HepG2 (cell line): ENCODE results near the gene CALY. TPM values are rescaled to one million over a fixed set of nuclear protein-coding genes. Genes with fewer than 3 reads are reported as not detected.
A peak's percentile ranks its signal among the peaks of the same experiment; 100 is the strongest.

Experiments
- CBX5 ChIP-seq: sonication (generic); formaldehyde crosslinking; IDR thresholded peaks from 2 replicates; pipeline ENCODE4 v1.4.0; 2020; ENCODE audit warnings: missing genetic modification reagents, borderline replicate concordance
- CCAR2 ChIP-seq: fragments of 200-400 bp; formaldehyde crosslinking; optimal IDR thresholded peaks from 2 replicates; pipeline ENCODE3; 2018; ENCODE audit warnings: low read depth, mild to moderate bottlenecking, low read length, moderate library complexity
- MXD1 ChIP-seq: sonication (generic); formaldehyde crosslinking; IDR thresholded peaks from 2 replicates; pipeline ENCODE4 v1.4.0; 2020; ENCODE audit warnings: mild to moderate bottlenecking, missing genetic modification reagents
- MXI1 ChIP-seq: IDR thresholded peaks from 3 replicates; pipeline ENCODE4 v1.6.1; 2012; ENCODE audit warnings: low read depth, low read length, inconsistent platforms, borderline replicate concordance
- SAP130 ChIP-seq: IDR thresholded peaks from 2 replicates; pipeline ENCODE4 v1.6.1; 2016; ENCODE audit warnings: low read depth
- TBX3 ChIP-seq: fragments of 450-650 bp; IDR thresholded peaks from 2 replicates; pipeline ENCODE4 v1.6.1; 2017; ENCODE audit warnings: antibody characterized with exemption, mild to moderate bottlenecking, inconsistent platforms, borderline replicate concordance
- THYN1 ChIP-seq: sonication (generic); formaldehyde crosslinking; IDR thresholded peaks from 2 replicates; pipeline ENCODE4 v1.8.1; 2023; ENCODE audit warnings: low read depth, mild to moderate bottlenecking, moderate library complexity, missing genetic modification reagents, borderline replicate concordance
- ZBTB40 ChIP-seq, 2 experiments: fragments of 450-650 bp in 1 of 2; sonication (generic) in 1 of 2; formaldehyde crosslinking in 1 of 2; IDR thresholded peaks; 2 replicates each; pipeline versions ENCODE4 v1.6.1 to v1.8.0; 2016 to 2022; ENCODE audit warnings: antibody characterized with exemption in 1 of 2, mild to moderate bottlenecking in 1 of 2, missing genetic modification reagents in 1 of 2
- ZFX ChIP-seq: sonication (generic); formaldehyde crosslinking; IDR thresholded peaks from 2 replicates; pipeline ENCODE4 v1.4.0; 2020; ENCODE audit warnings: mild to moderate bottlenecking, low read depth, missing genetic modification reagents, moderate library complexity
- ZMYM3 ChIP-seq: sonication (generic); formaldehyde crosslinking; IDR thresholded peaks from 2 replicates; pipeline ENCODE4 v1.5.1; 2020; ENCODE audit warnings: mild to moderate bottlenecking, missing genetic modification reagents
- ZNF121 ChIP-seq: sonication (generic); formaldehyde crosslinking; IDR thresholded peaks from 2 replicates; pipeline ENCODE4 v1.5.0; 2020; ENCODE audit warnings: mild to moderate bottlenecking, missing genetic modification reagents
- ZNF589 ChIP-seq: sonication (generic); formaldehyde crosslinking; conservative IDR thresholded peaks from 2 replicates; pipeline ENCODE4 v1.8.0; 2022; ENCODE audit warnings: mild to moderate bottlenecking, moderate library complexity, missing genetic modification reagents
- ZNF598 ChIP-seq: sonication (generic); formaldehyde crosslinking; IDR thresholded peaks from 2 replicates; pipeline ENCODE4 v1.5.1; 2020; ENCODE audit warnings: mild to moderate bottlenecking, missing genetic modification reagents, borderline replicate concordance
- ZNF687 ChIP-seq: sonication (generic); formaldehyde crosslinking; IDR thresholded peaks from 2 replicates; pipeline ENCODE4 v1.5.1; 2020; ENCODE audit warnings: mild to moderate bottlenecking, missing genetic modification reagents, moderate library complexity
- ZNF737 ChIP-seq: sonication (generic); formaldehyde crosslinking; IDR thresholded peaks from 2 replicates; pipeline ENCODE4 v1.5.0; 2020; ENCODE audit warnings: missing genetic modification reagents, mild to moderate bottlenecking, borderline replicate concordance
- polyA plus RNA-seq, 8 experiments: library from polyadenylated mRNA; depleted of rRNA in 3 of 8; stranded (reverse) in 7 of 8; unstranded in 1 of 8; fragments of >200 nt; fragmentation: Illumina TruSeq in 4 of 8; extraction: Trizol in 4 of 8; gene quantifications; 2 replicates each; pipeline versions ENCODE4 v1.2.1 to v1.2.3, GENCODE V29; 2011 to 2016; ENCODE audit warnings: low read depth in 4 of 8, missing spikeins in 1 of 8, mixed read lengths in 1 of 8; ENCODE audit not compliant: insufficient read depth in 1 of 8
- total RNA-seq, 5 experiments: library from RNA; depleted of rRNA; stranded (reverse); fragments of >200 nt; fragmentation: Illumina TruSeq; extraction: Trizol; gene quantifications; 2 replicates each; pipeline ENCODE4 v1.2.3, GENCODE V29; 2016; ENCODE audit warnings: low read depth in 1 of 5

The CALY gene
- total and polyA plus RNA-seq, 2 of the 13 experiments (the other 11 are each of a cell fraction or from before 2014, with no cell fraction given): 0.08 TPM; not detected in 1

- TF ChIP-seq ZNF687 (CRISPR knock-in tag) (peak; percentile 16; the same call in 1 of the 2 replicates), CBX5 (CRISPR knock-in tag) (0 out of 2 replicates have a peak, but pooled peaks have one; percentile 20), ZNF737 (CRISPR knock-in tag) (no peak), ZNF598 (CRISPR knock-in tag) (no peak), ZFX (CRISPR knock-in tag) (peak; percentile 32; the same call in 1 of the 2 replicates), SAP130 (CRISPR knock-in tag) (peak; percentile 28), CCAR2 (no peak), MXD1 (CRISPR knock-in tag) (no peak), ZMYM3 (no peak), ZBTB40 (IDR thresholded peaks at IDR 0.05) (no peak), ZBTB40 (CRISPR knock-in tag; IDR thresholded peaks at IDR 0.05) (no peak), ZNF121 (CRISPR knock-in tag) (peak; percentile 66; the same call in 1 of the 2 replicates), MXI1 (peak; percentile 42; the same call in 1 of the 3 replicates), TBX3 (no peak), THYN1 (CRISPR knock-in tag) (no peak), ZNF589 (no peak)
Measured at GRCh38 chr10:133324198-133324792, 12.4 kb downstream of the CALY start (continued).
